OCI-LY1 (cell line): ENCODE results near the gene DFFA.
A peak's percentile ranks its signal among the peaks of the same experiment; 100 is the strongest.

Experiments
- H2AFZ ChIP-seq: fragments of 200-600 bp; sonication (generic), shearing (Covaris generic); 2 replicates; pipeline ENCODE4 v1.6.0; 2014; ENCODE audit warnings: antibody characterized with exemption, mild to moderate bottlenecking, low read length
- H3F3A ChIP-seq: fragments of 200-600 bp; sonication (generic), shearing (Covaris generic); 2 replicates; pipeline ENCODE4 v1.6.0; 2014; ENCODE audit warnings: mild to moderate bottlenecking, antibody characterized with exemption, low read length, moderate library complexity; ENCODE audit not compliant: insufficient read depth
- H3K27ac ChIP-seq: fragments of 200-600 bp; sonication (generic); 2 replicates; pipeline ENCODE4 v1.5.1; 2014; ENCODE audit warnings: low read length, mixed run types, mild to moderate bottlenecking, low read depth; ENCODE audit not compliant: poor library complexity, severe bottlenecking
- H3K27me3 ChIP-seq: fragments of 200-600 bp; sonication (generic); 2 replicates; pipeline ENCODE4 v1.6.0; 2014; ENCODE audit warnings: antibody characterized with exemption, mild to moderate bottlenecking, low read length, moderate library complexity; ENCODE audit not compliant: insufficient read depth
- H3K36me3 ChIP-seq: fragments of 200-600 bp; sonication (generic); 2 replicates; pipeline ENCODE4 v1.6.1; 2014; ENCODE audit warnings: mild to moderate bottlenecking, antibody characterized with exemption, low read length, moderate library complexity, mixed read lengths; ENCODE audit not compliant: insufficient read depth
- H3K4me1 ChIP-seq: fragments of 200-600 bp; sonication (generic); 2 replicates; pipeline ENCODE4 v1.5.1; 2014; ENCODE audit warnings: mild to moderate bottlenecking, low read length, moderate library complexity; ENCODE audit not compliant: insufficient read depth, severe bottlenecking
- H3K4me2 ChIP-seq: fragments of 200-600 bp; sonication (generic), shearing (Covaris generic); 2 replicates; pipeline ENCODE4 v1.6.1; 2014; ENCODE audit warnings: low read length
- H3K4me3 ChIP-seq: fragments of 200-600 bp; sonication (generic); 2 replicates; pipeline ENCODE4 v1.5.1; 2014; ENCODE audit warnings: low read length, low read depth, mild to moderate bottlenecking, mixed read lengths; ENCODE audit not compliant: poor library complexity, severe bottlenecking
- H3K79me2 ChIP-seq: fragments of 200-600 bp; shearing (Covaris generic); 2 replicates; pipeline ENCODE4 v1.6.1; 2016; ENCODE audit warnings: mixed run types, low read length, mixed read lengths; ENCODE audit not compliant: insufficient read depth
- H3K9ac ChIP-seq: fragments of 200-600 bp; sonication (generic), shearing (Covaris generic); 2 replicates; pipeline ENCODE4 v1.6.1; 2014; ENCODE audit warnings: mild to moderate bottlenecking, low read length, mixed read lengths
- H3K9me2 ChIP-seq: fragments of 200-600 bp; sonication (generic), shearing (Covaris generic); 2 replicates; pipeline ENCODE4 v1.6.1; 2014; ENCODE audit warnings: low read depth, mild to moderate bottlenecking, low read length, mixed read lengths
- H3K9me3 ChIP-seq: fragments of 200-600 bp; shearing (Covaris generic); 2 replicates; pipeline ENCODE4 v1.6.1; 2014; ENCODE audit warnings: low read length, mixed read lengths
- H4K20me1 ChIP-seq: fragments of 200-600 bp; sonication (generic), shearing (Covaris generic); 2 replicates; pipeline ENCODE4 v1.6.0; 2016; ENCODE audit warnings: mild to moderate bottlenecking, low read length; ENCODE audit not compliant: insufficient read depth
- EZH2 ChIP-seq: fragments of 200-600 bp; sonication (generic), shearing (Covaris generic); IDR thresholded peaks from 2 replicates; pipeline ENCODE4 v1.8.0; 2017; ENCODE audit warnings: borderline replicate concordance, mixed run types, mild to moderate bottlenecking, antibody characterized with exemption, low read length, moderate library complexity, mixed read lengths
- TF ChIP-seq, protein P1 (sequence below): fragments of 200-600 bp; sonication (generic), shearing (Covaris generic); IDR thresholded peaks from 2 replicates; pipeline ENCODE4 v1.5.1; 2017; ENCODE audit warnings: mild to moderate bottlenecking, antibody characterized with exemption, low read length, moderate library complexity, mixed read lengths

Gene DFFA

DNA sequence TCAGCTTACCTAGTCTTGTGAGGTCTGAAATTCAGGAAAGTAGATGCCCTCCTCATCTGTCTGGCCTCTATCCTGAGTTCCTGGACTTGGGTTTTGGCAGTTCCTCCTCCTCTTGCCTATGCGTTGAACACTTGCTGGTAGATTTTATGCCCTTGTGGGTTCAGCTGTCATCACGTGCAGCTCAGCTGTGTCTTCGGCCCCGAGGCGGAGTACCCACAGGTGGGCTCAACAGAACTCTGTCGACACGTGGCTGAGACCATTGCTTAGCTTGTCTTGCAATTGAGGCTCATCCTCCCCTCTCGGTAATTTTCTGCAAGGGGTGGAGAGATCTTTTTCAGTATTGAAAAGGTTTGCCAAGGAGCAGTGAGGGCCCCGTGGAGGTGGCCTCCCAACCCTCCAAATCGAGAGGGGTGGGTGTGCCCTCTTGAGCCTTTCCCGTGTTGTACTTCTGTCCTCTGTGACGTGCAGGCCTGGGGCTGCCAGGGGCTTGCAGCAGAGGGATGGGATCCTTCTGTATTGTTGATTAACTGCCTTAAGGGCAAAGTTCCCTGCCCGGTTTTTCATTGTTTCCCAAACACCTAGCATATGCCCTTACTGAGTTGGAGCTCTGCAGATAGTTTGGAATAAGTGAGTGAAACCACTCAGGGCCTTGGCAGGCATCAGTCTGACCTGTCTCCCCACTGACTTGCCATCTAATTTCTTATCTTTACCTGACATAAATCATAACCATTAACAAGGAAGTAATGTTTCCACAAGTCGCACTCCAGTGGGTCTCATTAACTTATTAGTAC, 39.2 kb downstream of the DFFA start:
- no peaks in the 10 kb centered on the region for H3K27me3 ChIP-seq
- no peak overlapping the region for H3K4me2 ChIP-seq
- H3F3A ChIP-seq: no peaks in the 10 kb centered on the region
- H3K36me3 ChIP-seq: 0 out of 2 replicates have a peak, but pooled peaks cover 4% of the 10 kb centered on the region
- no peak overlapping the region for H3K4me3 ChIP-seq
- no peaks in the 10 kb centered on the region for H4K20me1 ChIP-seq
- H2AFZ ChIP-seq: no peak overlapping the region
- TF ChIP-seq, protein P1, sequence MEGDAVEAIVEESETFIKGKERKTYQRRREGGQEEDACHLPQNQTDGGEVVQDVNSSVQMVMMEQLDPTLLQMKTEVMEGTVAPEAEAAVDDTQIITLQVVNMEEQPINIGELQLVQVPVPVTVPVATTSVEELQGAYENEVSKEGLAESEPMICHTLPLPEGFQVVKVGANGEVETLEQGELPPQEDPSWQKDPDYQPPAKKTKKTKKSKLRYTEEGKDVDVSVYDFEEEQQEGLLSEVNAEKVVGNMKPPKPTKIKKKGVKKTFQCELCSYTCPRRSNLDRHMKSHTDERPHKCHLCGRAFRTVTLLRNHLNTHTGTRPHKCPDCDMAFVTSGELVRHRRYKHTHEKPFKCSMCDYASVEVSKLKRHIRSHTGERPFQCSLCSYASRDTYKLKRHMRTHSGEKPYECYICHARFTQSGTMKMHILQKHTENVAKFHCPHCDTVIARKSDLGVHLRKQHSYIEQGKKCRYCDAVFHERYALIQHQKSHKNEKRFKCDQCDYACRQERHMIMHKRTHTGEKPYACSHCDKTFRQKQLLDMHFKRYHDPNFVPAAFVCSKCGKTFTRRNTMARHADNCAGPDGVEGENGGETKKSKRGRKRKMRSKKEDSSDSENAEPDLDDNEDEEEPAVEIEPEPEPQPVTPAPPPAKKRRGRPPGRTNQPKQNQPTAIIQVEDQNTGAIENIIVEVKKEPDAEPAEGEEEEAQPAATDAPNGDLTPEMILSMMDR: no peak
- H3K9me3 ChIP-seq: no peaks in the 10 kb centered on the region
- H3K4me1 ChIP-seq: peaks cover 20% of the 10 kb centered on the region
- no peak overlapping the region for H3K9ac ChIP-seq
- H3K9me2 ChIP-seq: no peaks in the 10 kb centered on the region
- H3K27ac ChIP-seq: no peak overlapping the region
- H3K79me2 ChIP-seq: no peaks in the 10 kb centered on the region

DNA sequence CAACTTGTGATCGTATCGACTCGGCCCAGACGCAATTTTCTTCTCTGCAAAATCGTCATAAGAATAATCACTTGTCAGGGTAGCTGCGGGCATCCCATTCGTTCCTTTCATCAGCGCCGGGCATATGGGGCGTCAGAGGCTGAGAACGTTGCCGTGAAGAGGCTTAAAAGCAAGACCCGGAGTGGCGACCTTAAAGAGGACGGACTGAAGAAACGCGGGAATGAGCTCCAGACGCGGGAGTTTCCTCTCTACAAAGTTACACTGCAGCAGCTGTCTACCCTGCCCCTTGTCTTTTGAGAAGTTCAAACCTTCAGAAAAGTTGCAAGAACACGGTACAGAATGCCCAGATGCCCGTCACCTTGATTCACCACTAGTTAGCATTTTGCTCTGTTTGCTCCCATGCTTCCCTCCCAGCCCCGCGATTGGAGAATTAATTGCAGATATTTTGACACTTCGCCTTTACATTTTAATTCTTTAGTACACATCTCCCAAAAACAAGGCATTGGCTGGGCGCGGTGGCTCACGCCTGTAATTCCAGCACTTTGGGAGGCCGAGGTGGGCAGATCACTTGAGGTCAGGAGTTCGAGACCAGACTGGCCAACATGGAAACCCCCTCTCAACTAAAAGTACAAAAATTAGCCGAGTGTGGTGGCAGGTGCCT, 41.1 kb downstream of the DFFA start:
- Histone ChIP-seq H3K4me1 (peaks cover 22% of the 10 kb centered on the region), H3F3A (no peaks in the 10 kb centered on the region), H3K4me3 (peak overlapping the region; percentile 97), H3K9me3 (no peaks in the 10 kb centered on the region), H3K9me2 (no peaks in the 10 kb centered on the region), H3K9ac (peak overlapping the region; percentile 96), H4K20me1 (no peaks in the 10 kb centered on the region), H3K27ac (no peak overlapping the region), H3K79me2 (no peaks in the 10 kb centered on the region), H3K4me2 (peak overlapping the region; percentile 100), H3K27me3 (no peaks in the 10 kb centered on the region), H3K36me3 (0 out of 2 replicates have a peak, but pooled peaks cover 4% of the 10 kb centered on the region), H2AFZ (peak overlapping the region; percentile 96)
- TF ChIP-seq, protein P1: no peak
- TF ChIP-seq EZH2: no peak

DNA sequence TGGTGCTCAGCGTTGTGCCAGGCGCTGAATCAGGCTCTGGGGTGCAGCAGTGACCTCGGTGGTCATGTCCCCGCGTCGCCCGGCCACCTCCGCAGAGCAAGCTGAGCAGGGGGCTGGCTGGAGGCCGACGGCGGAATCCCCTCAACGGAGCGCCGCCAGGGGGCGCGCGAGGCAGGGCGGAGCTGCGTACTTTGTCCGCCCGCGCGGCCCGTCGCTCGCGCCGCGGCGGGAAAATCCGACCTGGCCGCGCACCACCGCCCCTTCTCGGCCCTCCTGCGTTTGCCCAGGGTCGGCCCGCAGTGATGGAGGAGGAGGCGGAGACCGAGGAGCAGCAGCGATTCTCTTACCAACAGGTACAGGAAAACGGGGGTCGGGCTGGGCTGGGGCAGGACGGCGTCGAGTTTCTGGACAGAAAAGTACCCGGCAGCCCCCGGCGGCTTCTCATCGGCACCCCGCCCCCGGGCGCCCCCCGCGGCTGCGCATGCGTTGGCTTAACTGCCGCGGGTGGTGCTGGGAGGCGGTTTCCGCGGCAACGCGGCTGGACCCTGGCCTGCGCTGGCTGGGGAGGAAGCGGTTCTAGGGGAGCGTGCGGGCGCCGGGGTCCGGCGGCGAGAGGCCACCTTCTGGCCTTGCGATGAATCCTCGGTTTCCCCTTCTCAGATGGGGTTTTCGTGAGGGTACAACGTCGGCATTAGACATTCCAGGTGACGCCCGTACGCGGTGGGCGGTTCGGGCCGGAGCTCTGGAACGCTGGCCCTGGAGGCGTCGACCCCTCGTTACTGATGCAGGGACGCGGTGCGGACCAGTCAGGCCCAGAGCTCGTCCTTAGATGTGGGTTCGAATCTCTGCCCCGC, 41.9 kb downstream of the DFFA start, which contains the start of gene CENPS:
CENPS (plus strand) TSS at position 218 of the 854 bp plus-strand sequence; CDS start at position 303, 85 bp downstream.
- H4K20me1 ChIP-seq: no peaks in the 10 kb centered on the region
- H3K9me2 ChIP-seq: no peaks in the 10 kb centered on the region
- H3F3A ChIP-seq: no peaks in the 10 kb centered on the region
- no peaks in the 10 kb centered on the region for H3K79me2 ChIP-seq
- H3K4me3 ChIP-seq: peak within 1 kb of the TSS; percentile 97
- H3K27me3 ChIP-seq: no peaks in the 10 kb centered on the region
- peak within 1 kb of the TSS; percentile 96 for H3K9ac ChIP-seq
- peaks cover 22% of the 10 kb centered on the region for H3K4me1 ChIP-seq
- 0 out of 2 replicates have a peak, but pooled peaks cover 4% of the 10 kb centered on the region for H3K36me3 ChIP-seq
- TF ChIP-seq, protein P1: peak; percentile 91
- TF ChIP-seq EZH2: no peak
- H3K9me3 ChIP-seq: no peaks in the 10 kb centered on the region
- H3K4me2 ChIP-seq: peak within 1 kb of the TSS; percentile 100
- H3K27ac ChIP-seq: peak within 1 kb of the TSS; percentile 35
- H2AFZ ChIP-seq: peak within 1 kb of the TSS; percentile 96
